ENCODE results near the gene MYH7B.

- TF ChIP-seq CTCF (IDR thresholded peaks at IDR 0.05), result no peak
- no peak for TF ChIP-seq POLR2A (IDR thresholded peaks at IDR 0.05)
Observed at GRCh38 chr20:34997774-34998173, 42.1 kb downstream of the MYH7B start.
